D721Med (cell line): ENCODE data around the gene EXOC7.
"Not testable (repeated sequence)": the region's sequence is repeated elsewhere in the genome, so short reads cannot be mapped to it uniquely, and the experiment has no call there.

Experiments used
- DNase-seq: peaks from one replicate; pipeline ENCODE4 v3.0.0; 2011; ENCODE audit warnings: low spot score; ENCODE audit not compliant: insufficient read length
- FAIRE-seq: peaks from 2 replicates; lab custom pipeline; 2011; peaks lifted over from hg19 to GRCh38; lab: Jason Lieb, UNC
- CTCF ChIP-seq: IDR thresholded peaks from 2 replicates; pipeline ENCODE4 v1.5.1; 2012; ENCODE audit warnings: mild to moderate bottlenecking, control low read depth; ENCODE audit not compliant: insufficient read depth; ENCODE audit errors: missing control alignments

The EXOC7 gene

DNA sequence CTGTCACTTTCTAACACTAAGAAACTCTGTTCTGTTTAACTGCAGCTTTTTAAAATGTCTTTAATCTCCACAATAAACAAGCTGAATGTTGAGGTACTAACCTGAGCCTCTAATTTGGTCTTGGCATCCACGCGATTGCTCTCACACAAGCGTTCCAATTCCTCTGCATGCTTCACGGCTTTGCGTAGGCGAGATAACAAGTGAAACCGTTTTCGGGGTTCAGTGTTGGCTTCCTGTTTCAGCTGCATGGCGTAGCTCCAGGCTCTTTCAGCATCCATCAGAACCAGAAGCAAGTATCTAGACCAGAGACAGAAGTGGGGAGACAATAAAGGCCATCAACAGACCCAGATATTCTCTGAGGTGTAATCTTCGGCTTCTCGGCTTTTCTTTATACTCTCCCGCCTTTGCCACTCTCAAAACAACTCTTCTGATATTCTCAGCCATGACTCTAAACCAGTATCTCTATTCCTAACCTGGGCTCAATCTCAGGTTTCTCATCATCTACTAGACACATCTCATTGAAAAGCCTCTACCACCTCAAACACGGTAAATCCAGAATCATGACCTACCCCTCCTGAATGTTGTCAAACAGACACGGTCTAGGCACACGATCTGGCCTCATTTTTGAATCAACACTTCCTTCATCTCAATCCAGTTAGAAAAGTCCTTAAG, 39.6 kb downstream of the EXOC7 start:
- no peak for FAIRE-seq
- no peak for TF ChIP-seq CTCF
- no peak for DNase-seq

GRCh38 chr17:76058264-76058663, 45.3 kb downstream of the EXOC7 start:
- not testable (repeated sequence) for DNase-seq, FAIRE-seq

DNA sequence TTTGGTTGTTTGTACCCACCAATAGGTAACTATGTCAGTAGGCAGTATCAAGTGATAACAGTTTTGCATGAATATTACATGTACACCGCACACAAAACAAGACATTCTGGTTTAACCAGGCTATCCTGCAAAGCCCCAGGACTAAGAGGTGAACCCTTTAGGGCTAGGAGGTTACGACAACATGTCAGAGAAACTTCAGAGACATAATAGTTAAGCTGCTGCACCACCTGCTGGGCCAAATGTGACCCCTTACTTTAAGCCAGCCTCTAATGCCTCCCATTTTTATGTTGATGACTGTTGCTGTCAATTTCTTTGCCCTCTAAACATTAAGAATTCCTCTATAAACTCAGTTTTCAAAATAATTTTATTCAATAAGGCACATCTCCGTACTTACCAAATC, 46.7 kb downstream of the EXOC7 start:
- no peak for DNase-seq
- no peak for FAIRE-seq
- no peak for TF ChIP-seq CTCF

DNA sequence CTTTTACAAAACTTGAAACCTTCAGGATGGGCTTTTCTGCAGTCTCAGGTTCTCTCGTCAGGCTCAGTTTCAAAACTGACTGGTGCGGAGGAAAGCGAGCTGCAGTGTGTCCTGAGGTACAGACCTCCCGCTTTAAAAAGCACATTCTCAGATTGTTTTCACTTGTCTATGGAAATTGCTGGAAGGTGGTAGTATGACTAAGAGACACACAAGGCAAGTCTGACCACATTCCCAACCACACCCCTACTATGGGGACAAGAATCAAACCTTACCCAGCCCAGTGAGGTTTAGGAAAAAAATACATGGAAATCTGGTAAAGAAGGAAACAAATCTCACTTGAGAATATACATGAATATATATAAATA, 49.5 kb downstream of the EXOC7 start:
- DNase-seq (no peak), FAIRE-seq (no peak)
- no peak for TF ChIP-seq CTCF

DNA sequence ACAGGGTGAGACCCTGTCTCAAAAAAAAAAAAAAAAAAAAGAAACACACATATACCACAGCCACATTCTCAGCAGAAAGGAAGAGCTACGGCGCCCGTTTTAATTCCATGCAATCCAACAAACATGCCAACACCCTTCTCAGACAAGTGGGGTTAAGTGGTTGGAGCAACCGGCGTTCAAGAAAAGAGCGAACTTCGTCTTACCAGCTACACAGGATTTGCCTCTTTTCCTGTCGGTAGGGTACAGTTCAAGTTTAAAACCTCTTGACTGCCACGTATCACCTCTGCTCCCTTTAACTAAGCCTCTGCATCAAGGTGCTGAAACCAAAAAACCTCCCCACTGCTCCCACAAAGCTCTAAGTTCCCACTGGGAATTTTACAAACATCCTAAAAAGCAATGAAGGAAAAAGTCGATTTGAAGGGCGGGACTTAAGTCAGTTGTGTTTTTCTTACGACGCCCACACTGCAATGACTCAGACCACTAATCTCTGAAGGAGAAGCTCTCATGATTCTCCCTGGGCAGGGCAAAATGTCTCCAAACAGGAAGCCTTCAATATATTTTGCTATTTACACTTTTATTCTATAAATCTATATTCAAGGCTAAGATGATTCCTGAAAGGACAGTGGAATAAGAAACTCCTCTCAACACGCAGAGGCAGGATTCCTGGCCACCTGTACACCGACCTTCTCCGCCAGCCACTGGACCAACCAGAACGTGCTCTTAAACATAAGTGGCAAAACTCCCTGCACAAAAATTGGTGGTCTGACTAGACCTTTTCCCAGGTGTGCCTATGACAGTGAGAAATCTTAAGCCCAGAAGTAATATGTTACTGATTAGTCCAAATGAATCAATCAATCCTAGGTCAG, 50.1 kb downstream of the EXOC7 start:
- no peak for FAIRE-seq
- no peak for TF ChIP-seq CTCF
- DNase-seq, result no peak

GRCh38 chr17:76051561-76051960, 52.0 kb downstream of the EXOC7 start:
- no peak for DNase-seq
- no peak for TF ChIP-seq CTCF
- no peak for FAIRE-seq

- FAIRE-seq (no peak), DNase-seq (no peak)
- TF ChIP-seq CTCF, result no peak
These were observed 52.8 kb downstream of the EXOC7 start for GRCh38 chr17:76050538-76051467.
